ENCODE measurements around the gene CTSL.

GRCh38 chr9:87725900-87726709, at the start of gene CTSL:
- peak; percentile 44 for TF ChIP-seq CTCF (IDR thresholded peaks at IDR 0.05)
- no peak for TF ChIP-seq ZFX (IDR thresholded peaks at IDR 0.05; ENCODE audit: borderline replicate concordance)

Data from 22Rv1 (cell line).